OCI-LY1 (cell line): ENCODE data around the gene TYK2.

Source experiments
- CTCF ChIP-seq: fragments of 200-600 bp; sonication (generic), shearing (Covaris generic); IDR thresholded peaks from 2 replicates; pipeline ENCODE4 v1.5.1; 2017; ENCODE audit warnings: mild to moderate bottlenecking, antibody characterized with exemption, low read length, moderate library complexity, mixed read lengths
- EZH2 ChIP-seq: fragments of 200-600 bp; sonication (generic), shearing (Covaris generic); IDR thresholded peaks from 2 replicates; pipeline ENCODE4 v1.8.0; 2017; ENCODE audit warnings: borderline replicate concordance, mixed run types, mild to moderate bottlenecking, antibody characterized with exemption, low read length, moderate library complexity, mixed read lengths

- TF ChIP-seq CTCF: peak; percentile 98
- no peak for TF ChIP-seq EZH2
Measured at GRCh38 chr19:10416380-10417257, 36.2 kb upstream of the TYK2 start.
